ENCODE data around the gene ZFR.
"Not testable (repeated sequence)": the region's sequence is repeated elsewhere in the genome, so short reads cannot be mapped to it uniquely, and the experiment has no call there.

Gene ZFR

GRCh38 chr5:32314152-32314488 lies 130.4 kb downstream of the ZFR start:
- H3K27ac Mint-ChIP-seq, H3K9me3 Mint-ChIP-seq, DNase-seq, H3K27me3 Mint-ChIP-seq, ATAC-seq: not testable (repeated sequence)
- Mint-ChIP-seq H3K4me3 (peak overlapping the region; percentile 30 to 39), H3K4me1 (peaks cover 30% of the 10 kb centered on the region)

GRCh38 chr5:32312595-32313332 lies 131.8 kb downstream of the ZFR start, which contains the start of gene MTMR12:
TSS of gene MTMR12 (minus strand) at chr5:32312939. CDS start at chr5:32312838, 101 bp downstream.
- Mint-ChIP-seq H3K27me3 (no peaks in the 10 kb centered on the region), H3K27ac (peak within 1 kb of the TSS; percentile 89 to 94), H3K4me3 (peak within 1 kb of the TSS; percentile 87 to 88), H3K9me3 (no peaks in the 10 kb centered on the region), H3K4me1 (peaks cover 36% of the 10 kb centered on the region)
- DNase-seq (peak; percentile 99 to 100), ATAC-seq (peak; percentile 95)

- DNase-seq (peak; percentile 56 to 62), ATAC-seq (peak; percentile 50)
- Mint-ChIP-seq H3K27ac (peak overlapping the region; percentile 86 to 92), H3K27me3 (no peaks in the 10 kb centered on the region), H3K4me1 (peaks cover 39% of the 10 kb centered on the region), H3K4me3 (peak overlapping the region; percentile 87 to 88), H3K9me3 (no peaks in the 10 kb centered on the region)
Observed at GRCh38 chr5:32312197-32312594, 132.3 kb downstream of the ZFR start.

DNA sequence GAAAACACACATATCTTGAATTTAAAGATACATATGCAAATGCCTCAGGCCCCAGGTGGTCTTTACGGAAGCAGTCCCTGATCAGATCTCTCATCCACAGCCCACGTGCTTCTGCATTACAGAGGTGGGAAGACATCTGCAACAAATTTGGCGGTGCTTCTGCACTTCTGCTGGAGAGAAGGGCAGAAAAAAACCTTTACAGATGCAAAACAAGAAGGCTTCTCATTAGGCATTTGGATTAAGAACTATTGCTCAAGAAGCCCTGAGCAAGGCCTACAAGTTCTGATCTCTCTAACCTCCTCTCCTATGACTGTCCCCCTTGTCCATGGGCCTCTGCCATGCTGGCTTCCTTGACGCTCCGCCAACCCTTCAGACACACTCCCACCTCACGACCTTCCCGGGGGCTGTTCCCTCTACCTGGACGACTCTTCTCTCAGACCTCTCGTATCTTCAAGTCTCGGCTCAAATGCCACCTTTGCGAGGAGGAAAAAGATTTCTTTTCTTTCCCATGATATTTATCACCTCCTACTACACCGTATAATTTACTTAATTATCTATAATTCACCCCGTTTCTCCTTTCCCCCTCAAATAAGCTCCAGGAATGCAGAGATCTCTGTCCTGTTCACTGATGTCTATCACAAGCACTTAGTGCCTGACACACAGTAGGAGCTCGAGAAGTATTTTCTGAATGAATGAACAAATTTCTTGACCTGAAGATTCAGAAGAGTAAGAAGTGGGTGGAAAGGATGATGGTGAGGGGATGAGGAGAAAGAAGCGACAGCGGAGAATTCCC lies 132.9 kb downstream of the ZFR start:
- ATAC-seq (no peak), DNase-seq (no peak)
- Mint-ChIP-seq H3K4me1 (peaks cover 41% of the 10 kb centered on the region), H3K27ac (peak overlapping the region; percentile 86 to 92), H3K9me3 (no peaks in the 10 kb centered on the region), H3K27me3 (no peaks in the 10 kb centered on the region), H3K4me3 (peak overlapping the region; percentile 87 to 88)

DNA sequence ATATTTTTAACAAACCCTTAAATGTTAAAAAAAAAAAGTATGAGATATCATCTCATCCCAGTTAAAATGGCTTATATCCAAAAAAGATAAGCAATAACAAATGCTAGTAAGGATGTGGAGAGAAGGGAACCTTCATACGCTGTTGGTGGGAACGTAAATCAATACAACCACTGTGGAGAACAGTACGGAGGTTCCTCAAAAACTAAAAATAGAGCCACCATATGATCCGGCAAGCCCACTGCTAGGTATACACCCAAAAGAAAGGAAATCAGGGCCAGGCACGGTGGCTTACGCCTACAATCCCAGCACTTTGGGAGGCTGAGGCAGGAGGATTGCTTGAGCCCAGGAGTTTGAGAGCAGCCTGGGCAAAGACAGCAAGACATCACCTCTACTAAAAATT lies 134.8 kb downstream of the ZFR start:
- H3K27ac Mint-ChIP-seq: no peak overlapping the region

DNA sequence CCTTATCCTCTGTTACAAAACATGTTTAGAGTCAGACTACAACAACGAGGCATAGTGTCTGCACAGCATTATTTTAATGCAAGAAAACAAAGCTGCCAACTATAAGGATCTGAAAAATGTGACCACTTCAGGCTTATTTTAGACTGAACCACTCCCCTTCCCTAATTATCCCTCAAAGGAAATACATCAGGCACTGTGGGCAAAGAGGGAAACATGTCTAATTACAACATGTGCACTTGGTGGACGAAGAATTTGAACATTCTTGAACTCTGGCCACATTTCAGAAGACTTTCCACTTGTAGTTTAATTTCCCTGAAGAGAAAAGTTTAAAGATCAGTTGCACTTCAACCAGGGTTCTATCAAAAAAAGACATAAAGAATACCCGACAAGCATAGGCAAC lies 135.6 kb downstream of the ZFR start:
- H3K27me3 Mint-ChIP-seq: no peaks in the 10 kb centered on the region
- H3K9me3 Mint-ChIP-seq: no peaks in the 10 kb centered on the region
- no peak overlapping the region for H3K27ac Mint-ChIP-seq
- H3K4me1 Mint-ChIP-seq: peaks cover 54% of the 10 kb centered on the region
- no peak for ATAC-seq
- DNase-seq: no peak
- H3K4me3 Mint-ChIP-seq: no peak overlapping the region

More for the DNA sequence above, 134.8 kb downstream of the ZFR start:
- Mint-ChIP-seq H3K9me3 (no peaks in the 10 kb centered on the region), H3K27me3 (no peaks in the 10 kb centered on the region), H3K4me3 (no peak overlapping the region), H3K4me1 (peaks cover 46% of the 10 kb centered on the region)
- DNase-seq (no peak), ATAC-seq (no peak)

DNA sequence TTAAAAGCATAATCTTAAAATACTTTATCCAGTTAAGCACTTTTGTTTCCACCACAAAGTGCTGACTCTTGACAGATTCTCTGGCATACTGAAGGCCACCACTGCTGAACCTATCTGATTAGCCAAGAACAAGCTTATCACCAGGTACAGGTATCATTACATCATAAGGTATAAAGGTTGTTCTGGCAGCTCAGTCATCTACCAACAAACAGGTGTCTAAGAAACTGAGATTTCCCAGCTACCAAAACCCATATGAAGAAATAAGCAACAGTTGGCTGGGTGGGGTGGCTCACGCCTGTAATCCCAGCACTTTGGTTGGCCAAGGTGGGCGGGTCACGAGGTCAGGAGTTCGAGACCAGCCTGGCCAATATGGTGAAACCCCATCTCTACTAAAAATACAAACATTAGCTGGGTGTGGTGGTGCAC lies 136.8 kb downstream of the ZFR start:
- H3K4me1 Mint-ChIP-seq: peaks cover 65% of the 10 kb centered on the region
- H3K4me3 Mint-ChIP-seq: no peak overlapping the region
- ATAC-seq: no peak

GRCh38 chr5:32304622-32305021 lies 139.9 kb downstream of the ZFR start:
- H3K9me3 Mint-ChIP-seq: no peaks in the 10 kb centered on the region
- ATAC-seq: no peak
- H3K27ac Mint-ChIP-seq: peak overlapping the region in 1 of 2 donors; percentile 36

More for the DNA sequence above, 136.8 kb downstream of the ZFR start:
- H3K27me3 Mint-ChIP-seq: no peaks in the 10 kb centered on the region
- no peak for DNase-seq
- no peak overlapping the region for H3K27ac Mint-ChIP-seq
- H3K9me3 Mint-ChIP-seq: no peaks in the 10 kb centered on the region

More at GRCh38 chr5:32304622-32305021, 139.9 kb downstream of the ZFR start:
- H3K27me3 Mint-ChIP-seq: no peaks in the 10 kb centered on the region
- H3K4me1 Mint-ChIP-seq: peaks cover 66% of the 10 kb centered on the region
- H3K4me3 Mint-ChIP-seq: no peak overlapping the region
- DNase-seq: no peak

Data from stimulated activated naive CD8-positive, alpha-beta T cell treated with anti-CD3 and anti-CD28 coated beads, Interleukin-15, amount 100 ng/mL, for 72 hours (primary cell).